ENCODE data around the gene RGS6.

DNA sequence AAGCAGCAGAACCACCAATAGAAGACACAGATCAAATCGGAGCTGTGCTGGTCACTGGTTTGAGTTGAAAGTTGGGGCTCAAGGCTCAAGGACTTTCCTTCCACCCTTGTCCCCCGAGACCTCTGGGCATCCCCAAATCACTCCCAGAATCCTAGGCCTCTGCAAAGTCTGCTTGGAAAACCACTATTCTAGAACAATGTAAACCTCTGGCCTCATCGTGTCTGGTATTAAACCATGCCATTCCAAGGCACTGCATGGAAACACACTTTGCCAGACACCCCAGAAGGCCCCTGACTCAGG is 673.6 kb downstream of the RGS6 start:
- TF ChIP-seq, protein P1, sequence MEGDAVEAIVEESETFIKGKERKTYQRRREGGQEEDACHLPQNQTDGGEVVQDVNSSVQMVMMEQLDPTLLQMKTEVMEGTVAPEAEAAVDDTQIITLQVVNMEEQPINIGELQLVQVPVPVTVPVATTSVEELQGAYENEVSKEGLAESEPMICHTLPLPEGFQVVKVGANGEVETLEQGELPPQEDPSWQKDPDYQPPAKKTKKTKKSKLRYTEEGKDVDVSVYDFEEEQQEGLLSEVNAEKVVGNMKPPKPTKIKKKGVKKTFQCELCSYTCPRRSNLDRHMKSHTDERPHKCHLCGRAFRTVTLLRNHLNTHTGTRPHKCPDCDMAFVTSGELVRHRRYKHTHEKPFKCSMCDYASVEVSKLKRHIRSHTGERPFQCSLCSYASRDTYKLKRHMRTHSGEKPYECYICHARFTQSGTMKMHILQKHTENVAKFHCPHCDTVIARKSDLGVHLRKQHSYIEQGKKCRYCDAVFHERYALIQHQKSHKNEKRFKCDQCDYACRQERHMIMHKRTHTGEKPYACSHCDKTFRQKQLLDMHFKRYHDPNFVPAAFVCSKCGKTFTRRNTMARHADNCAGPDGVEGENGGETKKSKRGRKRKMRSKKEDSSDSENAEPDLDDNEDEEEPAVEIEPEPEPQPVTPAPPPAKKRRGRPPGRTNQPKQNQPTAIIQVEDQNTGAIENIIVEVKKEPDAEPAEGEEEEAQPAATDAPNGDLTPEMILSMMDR (IDR thresholded peaks at IDR 0.05), result no peak
- TF ChIP-seq EP300 (IDR thresholded peaks at IDR 0.05) (no peak), POLR2A (IDR thresholded peaks at IDR 0.05; ENCODE audit: low read depth) (no peak), POLR2AphosphoS5 (IDR thresholded peaks at IDR 0.05) (no peak)
